Measurements from ENCODE around the gene DCP1B.

DCP1B gene

GRCh38 chr12:1920971-1921370 lies 83.3 kb downstream of the DCP1B start:
- Histone ChIP-seq H3K79me2 (ENCODE audit: insufficient read depth, low read length) (no peaks in the 10 kb centered on the region), H3K4me3 (ENCODE audit: insufficient read depth, low read length, poor library complexity, severe bottlenecking) (no peak overlapping the region)

GRCh38 chr12:1920436-1920835 lies 83.8 kb downstream of the DCP1B start:
- Histone ChIP-seq H3K9ac (ENCODE audit: low read length) (no peak overlapping the region), H3K36me3 (ENCODE audit: low read length) (no peaks in the 10 kb centered on the region), H2AFZ (ENCODE audit: low read depth, low read length, severe bottlenecking) (no peak overlapping the region), H3K9me2 (replicated peaks; ENCODE audit: insufficient read depth, low read length) (no peaks in the 10 kb centered on the region), H3K4me2 (ENCODE audit: low read depth, low read length, poor library complexity, severe bottlenecking) (no peak overlapping the region), H3K79me2 (ENCODE audit: insufficient read depth, low read length) (no peaks in the 10 kb centered on the region), H3K9me3 (ENCODE audit: insufficient read depth, low read length) (no peaks in the 10 kb centered on the region), H3K27me3 (ENCODE audit: low read length) (no peaks in the 10 kb centered on the region), H4K20me1 (ENCODE audit: low read depth, low read length) (no peaks in the 10 kb centered on the region), H3K27ac (ENCODE audit: low read depth, low read length) (no peak overlapping the region), H3K4me3 (ENCODE audit: insufficient read depth, low read length, poor library complexity, severe bottlenecking) (no peak overlapping the region), H3F3A (ENCODE audit: insufficient read depth) (no peaks in the 10 kb centered on the region)
- no peak for TF ChIP-seq EZH2phosphoT487 (conservative IDR thresholded peaks at IDR 0.05; ENCODE audit: low read length)
- TF ChIP-seq CTCF (IDR thresholded peaks at IDR 0.05; ENCODE audit: insufficient read depth, low read length, poor library complexity, severe bottlenecking): no peak

More at GRCh38 chr12:1920971-1921370, 83.3 kb downstream of the DCP1B start:
- H3K9me2 ChIP-seq (replicated peaks; ENCODE audit: insufficient read depth, low read length): no peaks in the 10 kb centered on the region
- H3K27me3 ChIP-seq (ENCODE audit: low read length): no peaks in the 10 kb centered on the region
- H3K9me3 ChIP-seq (ENCODE audit: insufficient read depth, low read length): no peaks in the 10 kb centered on the region
- H3K4me2 ChIP-seq (ENCODE audit: low read depth, low read length, poor library complexity, severe bottlenecking): no peak overlapping the region
- TF ChIP-seq EZH2phosphoT487 (conservative IDR thresholded peaks at IDR 0.05; ENCODE audit: low read length) (no peak), CTCF (IDR thresholded peaks at IDR 0.05; ENCODE audit: insufficient read depth, low read length, poor library complexity, severe bottlenecking) (no peak)
- no peak overlapping the region for H3K27ac ChIP-seq (ENCODE audit: low read depth, low read length)
- H3K9ac ChIP-seq (ENCODE audit: low read length): no peak overlapping the region
- no peaks in the 10 kb centered on the region for H3K36me3 ChIP-seq (ENCODE audit: low read length)
- no peaks in the 10 kb centered on the region for H4K20me1 ChIP-seq (ENCODE audit: low read depth, low read length)
- H2AFZ ChIP-seq (ENCODE audit: low read depth, low read length, severe bottlenecking): no peak overlapping the region
- no peaks in the 10 kb centered on the region for H3F3A ChIP-seq (ENCODE audit: insufficient read depth)

GRCh38 chr12:1919763-1920162 lies 84.5 kb downstream of the DCP1B start:
- Histone ChIP-seq H3K4me2 (ENCODE audit: low read depth, low read length, poor library complexity, severe bottlenecking) (no peak overlapping the region), H3K4me3 (ENCODE audit: insufficient read depth, low read length, poor library complexity, severe bottlenecking) (no peak overlapping the region), H3K9me3 (ENCODE audit: insufficient read depth, low read length) (no peaks in the 10 kb centered on the region)

More at GRCh38 chr12:1919763-1920162, 84.5 kb downstream of the DCP1B start:
- Histone ChIP-seq H4K20me1 (ENCODE audit: low read depth, low read length) (no peaks in the 10 kb centered on the region), H3K9me2 (replicated peaks; ENCODE audit: insufficient read depth, low read length) (no peaks in the 10 kb centered on the region), H3K27me3 (ENCODE audit: low read length) (no peaks in the 10 kb centered on the region), H3K36me3 (ENCODE audit: low read length) (no peaks in the 10 kb centered on the region), H3K79me2 (ENCODE audit: insufficient read depth, low read length) (no peaks in the 10 kb centered on the region), H2AFZ (ENCODE audit: low read depth, low read length, severe bottlenecking) (no peak overlapping the region), H3F3A (ENCODE audit: insufficient read depth) (no peaks in the 10 kb centered on the region), H3K9ac (ENCODE audit: low read length) (no peak overlapping the region), H3K27ac (ENCODE audit: low read depth, low read length) (no peak overlapping the region)
- TF ChIP-seq CTCF (IDR thresholded peaks at IDR 0.05; ENCODE audit: insufficient read depth, low read length, poor library complexity, severe bottlenecking) (no peak), EZH2phosphoT487 (conservative IDR thresholded peaks at IDR 0.05; ENCODE audit: low read length) (no peak)

Measured in SU-DHL-6 (cell line).